Measurements from ENCODE around the gene SMG6. TPM values are rescaled to one million over a fixed set of nuclear protein-coding genes. Genes with fewer than 3 reads are reported as not detected.
A peak's percentile ranks its signal among the peaks of the same experiment; 100 is the strongest.
"Not testable (repeated sequence)": the region's sequence is repeated elsewhere in the genome, so short reads cannot be mapped to it uniquely, and the experiment has no call there.

SMG6 gene
- total RNA-seq, 6 donors from 2014 or later: 29.9 to 126 (median 30.5) TPM

- H3K4me3 ChIP-seq: peak overlapping the region in 1 of 4 donors; percentile 9
- TF ChIP-seq POLR2A (IDR thresholded peaks at IDR 0.05): no peak
- TF ChIP-seq CTCF (IDR thresholded peaks at IDR 0.05): no peak
- TF ChIP-seq EP300 (IDR thresholded peaks at IDR 0.05): no peak
- TF ChIP-seq POLR2AphosphoS5 (IDR thresholded peaks at IDR 0.05): no peak
- peaks cover 47 to 54% (median 51%) of the 10 kb centered on the region in 4 donors for H3K4me1 ChIP-seq
- peak in 1 of 2 donors; percentile 1 for ATAC-seq (ENCODE audit: low FRiP score in 2 of 2)
- no peak for DNase-seq
- H3K27ac ChIP-seq: peak overlapping the region; percentile 80 to 85 (median 82)
- WGBS, 2 donors: 32 to 37% methylated on average over 6 of the region's 6 CpGs
- no peaks in the 10 kb centered on the region for H3K27me3 ChIP-seq
- no peaks in the 10 kb centered on the region for H3K9me3 ChIP-seq
- H3K36me3 ChIP-seq: peaks cover 0 to 15% (median 4%) of the 10 kb centered on the region in 4 donors
These were observed 131.9 kb downstream of the SMG6 start for GRCh38 chr17:2171702-2172076.

GRCh38 chr17:2170023-2170422 lies 133.6 kb downstream of the SMG6 start:
- TF ChIP-seq EP300 (IDR thresholded peaks at IDR 0.05) (no peak), POLR2A (IDR thresholded peaks at IDR 0.05) (no peak), CTCF (IDR thresholded peaks at IDR 0.05) (peak in 2 of 6 experiments; percentile 5 to 8)
- Histone ChIP-seq H3K9me3 (no peaks in the 10 kb centered on the region), H3K4me3 (no peak overlapping the region), H3K4me1 (peaks cover 31 to 38% (median 34%) of the 10 kb centered on the region in 4 donors), H3K27me3 (no peaks in the 10 kb centered on the region), H3K27ac (no peak overlapping the region), H3K36me3 (peaks cover 0 to 25% (median 12%) of the 10 kb centered on the region in 4 donors)
- DNase-seq (no peak), ATAC-seq (ENCODE audit: low FRiP score in 2 of 2) (no peak)
- 83 to 84% methylated on average over 9 of the region's 9 CpGs for WGBS, 2 donors

- DNase-seq; H3K9me3 ChIP-seq; H3K27ac ChIP-seq; ATAC-seq (ENCODE audit: low FRiP score in 2 of 2); H3K4me1 ChIP-seq; H3K27me3 ChIP-seq; H3K4me3 ChIP-seq: not testable (repeated sequence)
- peaks cover 0 to 52% (median 18%) of the 10 kb centered on the region in 4 donors for H3K36me3 ChIP-seq
- 97 to 98% methylated on average over 12 of the region's 12 CpGs for WGBS, 2 donors
These were observed 137.9 kb downstream of the SMG6 start for GRCh38 chr17:2165723-2166122.

- H3K36me3 ChIP-seq: peaks cover 0 to 16% (median 2%) of the 10 kb centered on the region in 4 donors
- ATAC-seq (ENCODE audit: low FRiP score in 2 of 2) (peak in 1 of 2 donors; percentile 7), DNase-seq (no peak)
- H3K9me3 ChIP-seq: no peaks in the 10 kb centered on the region
- H3K27ac ChIP-seq: peak overlapping the region in 1 of 4 donors; percentile 13
- WGBS, 2 donors: 78 to 82% methylated on average over 7 of the region's 7 CpGs
- H3K4me1 ChIP-seq: peaks cover 24 to 30% (median 26%) of the 10 kb centered on the region in 4 donors
- TF ChIP-seq POLR2A (IDR thresholded peaks at IDR 0.05): no peak
- TF ChIP-seq POLR2AphosphoS5 (IDR thresholded peaks at IDR 0.05): no peak
- no peak for TF ChIP-seq EP300 (IDR thresholded peaks at IDR 0.05)
- TF ChIP-seq CTCF (IDR thresholded peaks at IDR 0.05): no peak
- H3K27me3 ChIP-seq: no peaks in the 10 kb centered on the region
- H3K4me3 ChIP-seq: no peak overlapping the region
These were observed 145.2 kb downstream of the SMG6 start for GRCh38 chr17:2158396-2158780.

GRCh38 chr17:2157675-2158395 lies 145.8 kb downstream of the SMG6 start:
- 30 to 42% methylated on average over 3 of the region's 3 CpGs for WGBS, 2 donors
- no peaks in the 10 kb centered on the region for H3K27me3 ChIP-seq
- peak in 1 of 2 donors; percentile 76 for DNase-seq
- H3K9me3 ChIP-seq: no peaks in the 10 kb centered on the region
- peak in 1 of 2 donors; percentile 87 for ATAC-seq (ENCODE audit: low FRiP score in 2 of 2)
- H3K36me3 ChIP-seq: peaks cover 0 to 11% (median 2%) of the 10 kb centered on the region in 4 donors
- TF ChIP-seq CTCF (IDR thresholded peaks at IDR 0.05) (no peak), POLR2AphosphoS5 (IDR thresholded peaks at IDR 0.05) (peak; percentile 51 to 63), EP300 (IDR thresholded peaks at IDR 0.05) (peak in 2 of 4 donors; percentile 11 to 80)
- H3K4me1 ChIP-seq: peaks cover 24 to 30% (median 26%) of the 10 kb centered on the region in 4 donors
- H3K27ac ChIP-seq: peak overlapping the region in 3 of 4 donors; percentile 19 to 64 (median 45)
- no peak overlapping the region for H3K4me3 ChIP-seq

Measured in upper lobe of left lung (tissue), 6 donors.